Endothelial cell of umbilical vein (primary cell): ENCODE data around the gene LGR6. TPM values are rescaled to one million over a fixed set of nuclear protein-coding genes. Genes with fewer than 3 reads are reported as not detected.

ENCODE experiments used
- BruUV-seq: library from RNA; stranded (reverse); fragments of 400-500 nt; replicated peaks from 2 replicates; lab custom pipeline; 2021; lab: Mats Ljungman, UMichigan
- CTCF ChIA-PET: fragments of 300-600, 350-600 bp; sonication (Branson Sonifier 250); formaldehyde crosslinking; loops from one replicate; lab custom pipeline; 2021; ENCODE audit warnings: antibody characterized with exemption, inconsistent platforms; lab: Charles Lee
- POLR2A ChIA-PET: fragments of 300-600, 350-600 bp; sonication (Branson Sonifier 250); formaldehyde crosslinking; loops from one replicate; lab custom pipeline; 2021; ENCODE audit warnings: antibody characterized with exemption, inconsistent platforms; lab: Charles Lee
- DNase-seq: peaks from one replicate; pipeline ENCODE4 v3.0.0-alpha.2; 2011; ENCODE audit warnings: low read depth, low spot score
- FAIRE-seq: peaks from 2 replicates; lab custom pipeline; 2011; peaks lifted over from hg19 to GRCh38; lab: Jason Lieb, UNC
- H2AFZ ChIP-seq: 2 replicates; pipeline ENCODE4 v1.6.0; 2012; ENCODE audit warnings: low read depth, low read length, control low read depth, inconsistent platforms
- H3K27ac ChIP-seq: 2 replicates; pipeline ENCODE4 v1.5.1; 2011; ENCODE audit warnings: low read depth, mild to moderate bottlenecking, control low read depth, low read length, moderate library complexity; ENCODE audit not compliant: insufficient read depth
- H3K27me3 ChIP-seq, 2 experiments: 2 replicates each; pipeline versions ENCODE4 v1.6.0 to v1.6.1; 2011; ENCODE audit warnings: low read length in 2 of 2, mixed read lengths in 1 of 2; ENCODE audit not compliant: control insufficient read depth in 2 of 2, insufficient read depth in 2 of 2
- H3K36me3 ChIP-seq, 2 experiments: 2 replicates in 1 of 2; 3 replicates in 1 of 2; pipeline ENCODE4 v1.5.1; 2011; ENCODE audit warnings: low read length in 2 of 2, mild to moderate bottlenecking in 1 of 2, moderate library complexity in 1 of 2; ENCODE audit not compliant: control insufficient read depth in 2 of 2, insufficient read depth in 2 of 2; ENCODE audit errors: extremely low read depth in 1 of 2
- H3K4me1 ChIP-seq: 3 replicates; pipeline ENCODE4 v1.5.1; 2011; ENCODE audit warnings: mild to moderate bottlenecking, low read length; ENCODE audit not compliant: control insufficient read depth, insufficient read depth; ENCODE audit errors: extremely low read depth
- H3K4me2 ChIP-seq: 2 replicates; pipeline ENCODE4 v1.6.1; 2011; ENCODE audit warnings: low read length, control low read depth, mixed read lengths; ENCODE audit not compliant: insufficient read depth
- H3K4me3 ChIP-seq, 3 experiments: fragments of 200-600 bp in 1 of 3; sonication (generic), shearing (Covaris generic) in 1 of 3; replicated peaks in 1 of 3; 2 replicates each; pipeline ENCODE4 v1.5.1; 2011 to 2016; ENCODE audit warnings: control low read depth in 3 of 3, low read length in 3 of 3, mild to moderate bottlenecking in 2 of 3, inconsistent platforms in 1 of 3, low read depth in 1 of 3, moderate library complexity in 1 of 3; ENCODE audit not compliant: insufficient read depth in 1 of 3
- H3K79me2 ChIP-seq: 2 replicates; pipeline ENCODE4 v1.6.0; 2012; ENCODE audit warnings: low read length, inconsistent platforms; ENCODE audit not compliant: control insufficient read depth, insufficient read depth
- H3K9ac ChIP-seq: replicated peaks from 2 replicates; pipeline ENCODE3; 2011; ENCODE audit warnings: low read length, control low read depth; ENCODE audit not compliant: insufficient read depth; ENCODE audit errors: extremely low read depth
- H3K9me1 ChIP-seq: replicated peaks from 3 replicates; pipeline ENCODE4 v1.6.0; 2011; ENCODE audit warnings: mild to moderate bottlenecking, low read length; ENCODE audit not compliant: control insufficient read depth, insufficient read depth; ENCODE audit errors: extremely low read depth
- H3K9me3 ChIP-seq: replicated peaks from 2 replicates; pipeline ENCODE4 v1.5.1; 2012; ENCODE audit warnings: low read length, inconsistent platforms; ENCODE audit not compliant: control insufficient read depth, insufficient read depth
- H4K20me1 ChIP-seq: replicated peaks from 2 replicates; pipeline ENCODE3; 2011; ENCODE audit warnings: mild to moderate bottlenecking, low read length; ENCODE audit not compliant: control insufficient read depth, insufficient read depth; ENCODE audit errors: extremely low read depth
- EZH2 ChIP-seq: IDR thresholded peaks from 2 replicates; pipeline ENCODE4 v1.6.1; 2012; ENCODE audit warnings: borderline replicate concordance, low read depth, mild to moderate bottlenecking, moderate library complexity, low read length, inconsistent platforms; ENCODE audit not compliant: severe bottlenecking
- FOS ChIP-seq: IDR thresholded peaks from 2 replicates; pipeline ENCODE4 v1.6.1; 2011; ENCODE audit warnings: mild to moderate bottlenecking, low read length, moderate library complexity, borderline replicate concordance; ENCODE audit not compliant: insufficient read depth
- GATA2 ChIP-seq: IDR thresholded peaks from 2 replicates; pipeline ENCODE4 v1.7.0; 2011; ENCODE audit warnings: low read depth, mild to moderate bottlenecking, moderate library complexity, mixed read lengths, low read length; ENCODE audit not compliant: insufficient read length, insufficient read depth
- JUN ChIP-seq: IDR thresholded peaks from 2 replicates; pipeline ENCODE4 v1.6.1; 2011; ENCODE audit warnings: borderline replicate concordance, low read depth; ENCODE audit not compliant: insufficient read length, insufficient read depth
- MYC ChIP-seq: IDR thresholded peaks from one replicate; pipeline ENCODE4 v1.6.1; 2011; ENCODE audit warnings: mild to moderate bottlenecking, low read depth, low read length
- POLR2A ChIP-seq: IDR thresholded peaks from 2 replicates; pipeline ENCODE4 v1.6.1; 2012; ENCODE audit warnings: low read depth, mild to moderate bottlenecking, control low read depth, low read length
- POLR2AphosphoS5 ChIP-seq: IDR thresholded peaks from 2 replicates; pipeline ENCODE4 v1.6.1; 2012; ENCODE audit warnings: low read depth, mild to moderate bottlenecking, control low read depth, low read length, moderate library complexity; ENCODE audit not compliant: insufficient read depth
- dilution Hi-C: fragments of 300-500 bp; cut with MboI; formaldehyde crosslinking; loops from one replicate; pipeline ENCODE4 v1.15.0; 2019; ENCODE audit warnings: low sequenced_read_pairs; ENCODE audit not compliant: extremely low pct_ligation_motif_present
- intact Hi-C: fragments of 100-400 bp; cut with micrococcal nuclease; formaldehyde crosslinking; loops from one replicate; pipeline ENCODE4 v1.10.0; 2022
- polyA plus RNA-seq, 4 experiments: library from polyadenylated mRNA; depleted of rRNA in 3 of 4; stranded (reverse) in 3 of 4; unstranded in 1 of 4; fragments of >200 nt; gene quantifications; 2 replicates each; pipeline versions ENCODE4 v1.2.1 to v1.2.3, GENCODE V29; 2011 to 2012; ENCODE audit warnings: missing spikeins in 1 of 4
- total RNA-seq: library from RNA; stranded (reverse); gene quantifications from 2 replicates; pipeline ENCODE4 v1.2.3, GENCODE V29; 2021
- TF ChIP-seq, protein P1 (sequence below), 2 donors: IDR thresholded peaks; 1 replicate in 1 of 2; 2 replicates in 1 of 2; pipeline ENCODE4 v1.5.1; 2011; ENCODE audit warnings: low read length in 2 of 2, mild to moderate bottlenecking in 2 of 2, moderate library complexity in 2 of 2, control low read depth in 1 of 2, inconsistent platforms in 1 of 2, low read depth in 1 of 2; ENCODE audit not compliant: insufficient read depth in 1 of 2; ENCODE audit errors: extremely low read depth in 1 of 2
- TF ChIP-seq, protein P2 (sequence below): IDR thresholded peaks from 2 replicates; pipeline ENCODE4 v1.6.1; 2011; ENCODE audit not compliant: insufficient read depth, insufficient read length

Gene LGR6
- total and polyA plus RNA-seq, 2 donors (not counting 3 experiments of a cell fraction or from before 2014, with no cell fraction given): not detected

- no peak for FAIRE-seq
- CTCF ChIA-PET: interaction anchor here (0.9 to 4.9 kb wide), 4 partner anchors 8 to 25 kb away, joined by 3 to 24 read pairs (median 4); no protein-coding TSS in a partner anchor
Measured at GRCh38 chr1:202200669-202201068, 7.1 kb downstream of the LGR6 start.

GRCh38 chr1:202201266-202201665 lies 7.7 kb downstream of the LGR6 start:
- intact Hi-C loops: no loop called here

More at GRCh38 chr1:202200669-202201068, 7.1 kb downstream of the LGR6 start:
- Histone ChIP-seq H3K27ac (no peak overlapping the region), H3K4me2 (no peak overlapping the region), H3K4me1 (no peaks in the 10 kb centered on the region), H2AFZ (no peak overlapping the region), H3K36me3 (no peaks in the 10 kb centered on the region), H3K27me3 (peaks cover 16 to 28% of the 10 kb centered on the region in 2 experiments), H3K9ac (no peak overlapping the region), H3K4me3 (no peak overlapping the region), H4K20me1 (no peaks in the 10 kb centered on the region), H3K9me1 (no peaks in the 10 kb centered on the region), H3K79me2 (no peaks in the 10 kb centered on the region), H3K9me3 (no peaks in the 10 kb centered on the region)
- no peak for TF ChIP-seq POLR2A
- TF ChIP-seq MYC: no peak
- TF ChIP-seq POLR2AphosphoS5: no peak
- no peak for TF ChIP-seq GATA2
- TF ChIP-seq FOS: no peak
- TF ChIP-seq, protein P1, sequence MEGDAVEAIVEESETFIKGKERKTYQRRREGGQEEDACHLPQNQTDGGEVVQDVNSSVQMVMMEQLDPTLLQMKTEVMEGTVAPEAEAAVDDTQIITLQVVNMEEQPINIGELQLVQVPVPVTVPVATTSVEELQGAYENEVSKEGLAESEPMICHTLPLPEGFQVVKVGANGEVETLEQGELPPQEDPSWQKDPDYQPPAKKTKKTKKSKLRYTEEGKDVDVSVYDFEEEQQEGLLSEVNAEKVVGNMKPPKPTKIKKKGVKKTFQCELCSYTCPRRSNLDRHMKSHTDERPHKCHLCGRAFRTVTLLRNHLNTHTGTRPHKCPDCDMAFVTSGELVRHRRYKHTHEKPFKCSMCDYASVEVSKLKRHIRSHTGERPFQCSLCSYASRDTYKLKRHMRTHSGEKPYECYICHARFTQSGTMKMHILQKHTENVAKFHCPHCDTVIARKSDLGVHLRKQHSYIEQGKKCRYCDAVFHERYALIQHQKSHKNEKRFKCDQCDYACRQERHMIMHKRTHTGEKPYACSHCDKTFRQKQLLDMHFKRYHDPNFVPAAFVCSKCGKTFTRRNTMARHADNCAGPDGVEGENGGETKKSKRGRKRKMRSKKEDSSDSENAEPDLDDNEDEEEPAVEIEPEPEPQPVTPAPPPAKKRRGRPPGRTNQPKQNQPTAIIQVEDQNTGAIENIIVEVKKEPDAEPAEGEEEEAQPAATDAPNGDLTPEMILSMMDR (IDR thresholded peaks at IDR 0.05; ENCODE audit: extremely low read depth in 1 of 2, insufficient read depth in 1 of 2, low read depth in 1 of 2, low read length in 2 of 2): no peak
- POLR2A ChIA-PET: no interaction called here
- no TSS peak for BruUV-seq
- DNase-seq: no peak
- intact Hi-C loops (no loop called here), dilution Hi-C loops (loop anchor here (25.0 kb wide), 1 partner anchor 112 kb away; no protein-coding TSS in a partner anchor)

More at GRCh38 chr1:202201266-202201665, 7.7 kb downstream of the LGR6 start:
- no peak overlapping the region for H3K27ac ChIP-seq
- no peaks in the 10 kb centered on the region for H3K79me2 ChIP-seq
- DNase-seq (no peak), FAIRE-seq (no peak)
- no peaks in the 10 kb centered on the region for H4K20me1 ChIP-seq
- H3K9ac ChIP-seq: no peak overlapping the region
- TF ChIP-seq MYC (no peak), GATA2 (no peak), FOS (no peak), POLR2AphosphoS5 (no peak), JUN (no peak), EZH2 (no peak)
- TF ChIP-seq, protein P2, sequence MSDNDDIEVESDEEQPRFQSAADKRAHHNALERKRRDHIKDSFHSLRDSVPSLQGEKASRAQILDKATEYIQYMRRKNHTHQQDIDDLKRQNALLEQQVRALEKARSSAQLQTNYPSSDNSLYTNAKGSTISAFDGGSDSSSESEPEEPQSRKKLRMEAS: no peak
- TF ChIP-seq, protein P1 (IDR thresholded peaks at IDR 0.05; ENCODE audit: extremely low read depth in 1 of 2, insufficient read depth in 1 of 2, low read depth in 1 of 2, low read length in 2 of 2): no peak
- BruUV-seq: no TSS peak
- no peaks in the 10 kb centered on the region for H3K9me1 ChIP-seq
- H3K4me1 ChIP-seq: no peaks in the 10 kb centered on the region
- H3K27me3 ChIP-seq: peaks cover 13 to 25% of the 10 kb centered on the region in 2 experiments
- POLR2A ChIA-PET: no interaction called here
- H3K4me3 ChIP-seq: no peak overlapping the region
- no peaks in the 10 kb centered on the region for H3K9me3 ChIP-seq
- H2AFZ ChIP-seq: no peak overlapping the region
- dilution Hi-C loops: loop anchor here (25.0 kb wide), 1 partner anchor 111 kb away; no protein-coding TSS in a partner anchor
- CTCF ChIA-PET: interaction anchor here (1.0 to 4.9 kb wide), 2 partner anchors 8 to 12 kb away, joined by 3 to 24 read pairs; no protein-coding TSS in a partner anchor
- H3K36me3 ChIP-seq: no peaks in the 10 kb centered on the region
- no peak overlapping the region for H3K4me2 ChIP-seq
